ENCODE measurements around the gene SEZ6L2.
A peak's percentile ranks its signal among the peaks of the same experiment; 100 is the strongest.
"Not testable (repeated sequence)": the region's sequence is repeated elsewhere in the genome, so short reads cannot be mapped to it uniquely, and the experiment has no call there.

The SEZ6L2 gene

GRCh38 chr16:29899516-29900101 is at the start of gene SEZ6L2:
SEZ6L2 (minus strand) TSS chr16:29899550; CDS start chr16:29899019, 531 bp downstream.
- peak; percentile 94 for DNase-seq (ENCODE audit: low read depth)

GRCh38 chr16:29947897-29948296 is 48.5 kb upstream of the SEZ6L2 start:
- DNase-seq (ENCODE audit: low read depth) = no peak

- DNase-seq (ENCODE audit: low read depth) = peak; percentile 98
Measured at GRCh38 chr16:29943846-29944799, 44.8 kb upstream of the SEZ6L2 start.

- no peak for DNase-seq (ENCODE audit: low read depth)
Measured at GRCh38 chr16:29940656-29941055, 41.3 kb upstream of the SEZ6L2 start.

GRCh38 chr16:29931750-29932149 is 32.4 kb upstream of the SEZ6L2 start:
- DNase-seq (ENCODE audit: low read depth) = not testable (repeated sequence)

- no peak for DNase-seq (ENCODE audit: low read depth)
Measured at GRCh38 chr16:29927070-29927905, 27.9 kb upstream of the SEZ6L2 start.

- DNase-seq (ENCODE audit: low read depth) = peak; percentile 51
Measured at GRCh38 chr16:29926711-29927052, 27.3 kb upstream of the SEZ6L2 start.

- DNase-seq (ENCODE audit: low read depth) = peak; percentile 85
Measured at GRCh38 chr16:29925781-29926710, 26.7 kb upstream of the SEZ6L2 start, which contains the start of gene KCTD13. KCTD13 (minus strand) TSS chr16:29926226; CDS start chr16:29926033, 193 bp downstream.

GRCh38 chr16:29925105-29925756 is 25.9 kb upstream of the SEZ6L2 start:
- DNase-seq (ENCODE audit: low read depth) = peak; percentile 22

- DNase-seq (ENCODE audit: low read depth) = no peak
Measured at GRCh38 chr16:29922986-29923501, 23.7 kb upstream of the SEZ6L2 start.

GRCh38 chr16:29922326-29922725 is 23.0 kb upstream of the SEZ6L2 start:
- no peak for DNase-seq (ENCODE audit: low read depth)

GRCh38 chr16:29921034-29921385 is 21.7 kb upstream of the SEZ6L2 start:
- no peak for DNase-seq (ENCODE audit: low read depth)

- no peak for DNase-seq (ENCODE audit: low read depth)
Measured at GRCh38 chr16:29920288-29921033, 21.1 kb upstream of the SEZ6L2 start.

- DNase-seq (ENCODE audit: low read depth) = peak; percentile 11
Measured at GRCh38 chr16:29916979-29917378, 17.6 kb upstream of the SEZ6L2 start.

- peak; percentile 67 for DNase-seq (ENCODE audit: low read depth)
Measured at GRCh38 chr16:29915590-29916247, 16.4 kb upstream of the SEZ6L2 start.

- DNase-seq (ENCODE audit: low read depth) = no peak
Measured at GRCh38 chr16:29913514-29913913, 14.2 kb upstream of the SEZ6L2 start.

GRCh38 chr16:29912087-29912486 is 12.7 kb upstream of the SEZ6L2 start:
- no peak for DNase-seq (ENCODE audit: low read depth)

- DNase-seq (ENCODE audit: low read depth) = no peak
Measured at GRCh38 chr16:29911676-29912010, 12.3 kb upstream of the SEZ6L2 start.
